ENCODE data around the gene HOXC10.

HOXC10 gene

GRCh38 chr12:54019091-54019811 lies 34.3 kb downstream of the HOXC10 start:
- H3K4me3 Mint-ChIP-seq, result no peak overlapping the region

GRCh38 chr12:54019924-54020590 lies 35.1 kb downstream of the HOXC10 start:
- Mint-ChIP-seq H3K36me3 (ENCODE audit: low read depth) (no peaks in the 10 kb centered on the region), H3K4me3 (no peak overlapping the region), H3K27me3 (peaks cover 96% of the 10 kb centered on the region), H3K4me1 (ENCODE audit: low read depth) (peaks cover 22% of the 10 kb centered on the region), H3K27ac (no peak overlapping the region), H3K9me3 (no peaks in the 10 kb centered on the region)
- intact Hi-C loops (cut with micrococcal nuclease), result no loop called here

More at GRCh38 chr12:54019091-54019811, 34.3 kb downstream of the HOXC10 start:
- Mint-ChIP-seq H3K27ac (no peak overlapping the region), H3K9me3 (no peaks in the 10 kb centered on the region), H3K4me1 (ENCODE audit: low read depth) (peaks cover 26% of the 10 kb centered on the region), H3K36me3 (ENCODE audit: low read depth) (no peaks in the 10 kb centered on the region), H3K27me3 (peaks cover 96% of the 10 kb centered on the region)
- intact Hi-C loops (cut with micrococcal nuclease), result no loop called here

GRCh38 chr12:54020591-54021405 lies 35.9 kb downstream of the HOXC10 start:
- peaks cover 93% of the 10 kb centered on the region for H3K27me3 Mint-ChIP-seq
- H3K27ac Mint-ChIP-seq, result no peak overlapping the region
- H3K36me3 Mint-ChIP-seq (ENCODE audit: low read depth), result no peaks in the 10 kb centered on the region
- intact Hi-C loops (cut with micrococcal nuclease), result no loop called here
- peaks cover 22% of the 10 kb centered on the region for H3K4me1 Mint-ChIP-seq (ENCODE audit: low read depth)
- H3K9me3 Mint-ChIP-seq, result no peaks in the 10 kb centered on the region
- H3K4me3 Mint-ChIP-seq, result no peak overlapping the region

- no peak overlapping the region for H3K27ac Mint-ChIP-seq
- intact Hi-C loops (cut with micrococcal nuclease), result no loop called here
- H3K36me3 Mint-ChIP-seq (ENCODE audit: low read depth), result no peaks in the 10 kb centered on the region
- peaks cover 94% of the 10 kb centered on the region for H3K27me3 Mint-ChIP-seq
- H3K4me3 Mint-ChIP-seq, result no peak overlapping the region
- no peaks in the 10 kb centered on the region for H3K9me3 Mint-ChIP-seq
- H3K4me1 Mint-ChIP-seq (ENCODE audit: low read depth), result peaks cover 23% of the 10 kb centered on the region
Measured at GRCh38 chr12:54021432-54022013, 36.6 kb downstream of the HOXC10 start.

GRCh38 chr12:54022960-54023884 lies 38.3 kb downstream of the HOXC10 start:
- intact Hi-C loops (cut with micrococcal nuclease), result no loop called here

GRCh38 chr12:54024127-54024526 lies 39.2 kb downstream of the HOXC10 start:
- no peaks in the 10 kb centered on the region for H3K9me3 Mint-ChIP-seq
- H3K27me3 Mint-ChIP-seq, result peaks cover 94% of the 10 kb centered on the region

More at GRCh38 chr12:54022960-54023884, 38.3 kb downstream of the HOXC10 start:
- Mint-ChIP-seq H3K4me1 (ENCODE audit: low read depth) (peaks cover 18% of the 10 kb centered on the region), H3K27me3 (peaks cover 93% of the 10 kb centered on the region), H3K4me3 (no peak overlapping the region), H3K36me3 (ENCODE audit: low read depth) (no peaks in the 10 kb centered on the region), H3K27ac (no peak overlapping the region), H3K9me3 (no peaks in the 10 kb centered on the region)

GRCh38 chr12:54024581-54025305 lies 39.8 kb downstream of the HOXC10 start:
- peaks cover 22% of the 10 kb centered on the region for H3K4me1 Mint-ChIP-seq (ENCODE audit: low read depth)
- no peak overlapping the region for H3K27ac Mint-ChIP-seq
- no peaks in the 10 kb centered on the region for H3K9me3 Mint-ChIP-seq
- intact Hi-C loops (cut with micrococcal nuclease), result no loop called here
- no peaks in the 10 kb centered on the region for H3K36me3 Mint-ChIP-seq (ENCODE audit: low read depth)
- no peak overlapping the region for H3K4me3 Mint-ChIP-seq
- H3K27me3 Mint-ChIP-seq, result peaks cover 93% of the 10 kb centered on the region

More at GRCh38 chr12:54024127-54024526, 39.2 kb downstream of the HOXC10 start:
- intact Hi-C loops (cut with micrococcal nuclease), result no loop called here
- no peaks in the 10 kb centered on the region for H3K36me3 Mint-ChIP-seq (ENCODE audit: low read depth)
- H3K27ac Mint-ChIP-seq, result no peak overlapping the region
- peaks cover 20% of the 10 kb centered on the region for H3K4me1 Mint-ChIP-seq (ENCODE audit: low read depth)
- no peak overlapping the region for H3K4me3 Mint-ChIP-seq

GRCh38 chr12:54025499-54026405 lies 40.8 kb downstream of the HOXC10 start:
- H3K4me1 Mint-ChIP-seq (ENCODE audit: low read depth), result peaks cover 19% of the 10 kb centered on the region

GRCh38 chr12:54026640-54027441 lies 41.9 kb downstream of the HOXC10 start:
- Mint-ChIP-seq H3K27me3 (peaks cover 91% of the 10 kb centered on the region), H3K27ac (no peak overlapping the region), H3K4me3 (no peak overlapping the region), H3K4me1 (ENCODE audit: low read depth) (peaks cover 19% of the 10 kb centered on the region), H3K36me3 (ENCODE audit: low read depth) (no peaks in the 10 kb centered on the region), H3K9me3 (no peaks in the 10 kb centered on the region)
- intact Hi-C loops (cut with micrococcal nuclease), result no loop called here

More at GRCh38 chr12:54025499-54026405, 40.8 kb downstream of the HOXC10 start:
- Mint-ChIP-seq H3K27ac (no peak overlapping the region), H3K36me3 (ENCODE audit: low read depth) (no peaks in the 10 kb centered on the region), H3K9me3 (no peaks in the 10 kb centered on the region), H3K4me3 (no peak overlapping the region), H3K27me3 (peaks cover 91% of the 10 kb centered on the region)
- intact Hi-C loops (cut with micrococcal nuclease), result no loop called here

GRCh38 chr12:54027442-54027786 lies 42.5 kb downstream of the HOXC10 start:
- H3K4me1 Mint-ChIP-seq (ENCODE audit: low read depth), result peaks cover 19% of the 10 kb centered on the region
- no peaks in the 10 kb centered on the region for H3K36me3 Mint-ChIP-seq (ENCODE audit: low read depth)
- H3K27me3 Mint-ChIP-seq, result peaks cover 91% of the 10 kb centered on the region
- intact Hi-C loops (cut with micrococcal nuclease), result no loop called here
- H3K27ac Mint-ChIP-seq, result no peak overlapping the region
- peaks cover under 1% of the 10 kb centered on the region for H3K9me3 Mint-ChIP-seq
- no peak overlapping the region for H3K4me3 Mint-ChIP-seq
